Spleen (tissue), 7 donors: ENCODE measurements around the gene FUT8.

ENCODE experiments used
- CTCF ChIP-seq, 11 experiments: fragments of 200-600 bp in 7 of 11; fragments of 450-650 bp in 4 of 11; sonication (generic) in 4 of 11; IDR thresholded peaks in 8 of 11; conservative IDR thresholded peaks in 3 of 11; 1 replicate in 7 of 11; 2 replicates in 4 of 11; pipeline versions ENCODE4 v1.4.0 to v1.8.0; 2016 to 2021; ENCODE audit warnings: antibody characterized with exemption in 11 of 11, inconsistent platforms in 4 of 11, mild to moderate bottlenecking in 1 of 11
- POLR2A ChIP-seq, 3 donors: fragments of 450-650 bp; IDR thresholded peaks; one replicate each; pipeline ENCODE4 v1.5.1; 2017; ENCODE audit warnings: antibody characterized with exemption in 3 of 3, mild to moderate bottlenecking in 1 of 3
- POLR2AphosphoS5 ChIP-seq, 3 donors: sonication (generic); formaldehyde crosslinking; IDR thresholded peaks; one replicate each; pipeline ENCODE4 v1.5.1; 2017; ENCODE audit warnings: antibody characterized with exemption in 3 of 3
- donor health status: DM: no; HTN: no; CAD: no; lungs with moderate emphysema.
- donor health status: DM: no; HTN: no; CAD: no.
- donor health status: DM: no; HTN: no; CAD: no.

GRCh38 chr14:65788876-65789275 is 376.3 kb downstream of the FUT8 start:
- TF ChIP-seq POLR2AphosphoS5 (IDR thresholded peaks at IDR 0.05), result no peak
- no peak for TF ChIP-seq CTCF (IDR thresholded peaks at IDR 0.05 in 8 of 11, conservative IDR thresholded peaks at IDR 0.05 in 3 of 11)
- no peak for TF ChIP-seq POLR2A (IDR thresholded peaks at IDR 0.05)
